ENCODE data around the gene SRGAP2. TPM values are rescaled to one million over a fixed set of nuclear protein-coding genes. Genes with fewer than 3 reads are reported as not detected.
"Not testable (repeated sequence)": the region's sequence is repeated elsewhere in the genome, so short reads cannot be mapped to it uniquely, and the experiment has no call there.

Gene SRGAP2
- 18.4 TPM for polyA plus RNA-seq (2012; ENCODE audit: insufficient read depth, insufficient read length, low read depth)

GRCh38 chr1:206203364-206204158, at the start of gene SRGAP2:
TSS of gene SRGAP2 (plus strand) at chr1:206203541. CDS start at chr1:206205971, 2,430 bp downstream.
- peak within 1 kb of the TSS; percentile 50 for H3K4me3 ChIP-seq (ENCODE audit: low read depth, low read length)
- not testable (repeated sequence) for H3K36me3 ChIP-seq, H3K4me1 ChIP-seq, H3K27me3 ChIP-seq, H3K9me3 ChIP-seq
- DNase-seq, result peak; percentile 63

GRCh38 chr1:206167350-206168029, 35.9 kb upstream of the SRGAP2 start:
- not testable (repeated sequence) for H3K36me3 ChIP-seq; H3K9me3 ChIP-seq; H3K4me1 ChIP-seq; DNase-seq; H3K27me3 ChIP-seq; H3K4me3 ChIP-seq (ENCODE audit: low read depth, low read length)

GRCh38 chr1:206169794-206170193, 33.5 kb upstream of the SRGAP2 start:
- H3K27me3 ChIP-seq; H3K4me3 ChIP-seq (ENCODE audit: low read depth, low read length); DNase-seq; H3K9me3 ChIP-seq; H3K4me1 ChIP-seq; H3K36me3 ChIP-seq: not testable (repeated sequence)

- not testable (repeated sequence) for DNase-seq; H3K4me3 ChIP-seq (ENCODE audit: low read depth, low read length); H3K9me3 ChIP-seq; H3K27me3 ChIP-seq; H3K4me1 ChIP-seq; H3K36me3 ChIP-seq
Measured at GRCh38 chr1:206173110-206173719, 30.1 kb upstream of the SRGAP2 start.

- H3K27me3 ChIP-seq; H3K4me3 ChIP-seq (ENCODE audit: low read depth, low read length); H3K36me3 ChIP-seq; H3K4me1 ChIP-seq; H3K9me3 ChIP-seq: not testable (repeated sequence)
- TF ChIP-seq CTCF (IDR thresholded peaks at IDR 0.05; ENCODE audit: low read depth, low read length), result peak; percentile 21; the same call in 1 of the 2 replicates
- peak; percentile 4 for DNase-seq
Measured at GRCh38 chr1:206174182-206174868, 29.0 kb upstream of the SRGAP2 start.

- not testable (repeated sequence) for DNase-seq; H3K4me1 ChIP-seq; H3K9me3 ChIP-seq; H3K27me3 ChIP-seq; H3K4me3 ChIP-seq (ENCODE audit: low read depth, low read length); H3K36me3 ChIP-seq
Measured at GRCh38 chr1:206175459-206176113, 27.8 kb upstream of the SRGAP2 start.

- not testable (repeated sequence) for H3K27me3 ChIP-seq; H3K4me1 ChIP-seq; H3K9me3 ChIP-seq; H3K4me3 ChIP-seq (ENCODE audit: low read depth, low read length); H3K36me3 ChIP-seq
- peak; percentile 13 for DNase-seq
Measured at GRCh38 chr1:206176114-206176502, 27.2 kb upstream of the SRGAP2 start.

GRCh38 chr1:206178061-206178989, 25.0 kb upstream of the SRGAP2 start:
- not testable (repeated sequence) for H3K27me3 ChIP-seq; H3K36me3 ChIP-seq; H3K4me3 ChIP-seq (ENCODE audit: low read depth, low read length); DNase-seq; H3K4me1 ChIP-seq; H3K9me3 ChIP-seq

- not testable (repeated sequence) for H3K36me3 ChIP-seq; DNase-seq; H3K4me3 ChIP-seq (ENCODE audit: low read depth, low read length); H3K4me1 ChIP-seq; H3K27me3 ChIP-seq; H3K9me3 ChIP-seq
Measured at GRCh38 chr1:206179666-206180065, 23.7 kb upstream of the SRGAP2 start.

- not testable (repeated sequence) for H3K9me3 ChIP-seq; H3K36me3 ChIP-seq; H3K4me1 ChIP-seq; H3K4me3 ChIP-seq (ENCODE audit: low read depth, low read length); DNase-seq; H3K27me3 ChIP-seq
Measured at GRCh38 chr1:206182368-206183317, 20.7 kb upstream of the SRGAP2 start.

GRCh38 chr1:206183788-206184187, 19.6 kb upstream of the SRGAP2 start:
- not testable (repeated sequence) for H3K4me3 ChIP-seq (ENCODE audit: low read depth, low read length); DNase-seq; H3K9me3 ChIP-seq; H3K4me1 ChIP-seq; H3K36me3 ChIP-seq; H3K27me3 ChIP-seq

- not testable (repeated sequence) for H3K27me3 ChIP-seq; H3K4me3 ChIP-seq (ENCODE audit: low read depth, low read length); DNase-seq; H3K9me3 ChIP-seq; H3K36me3 ChIP-seq; H3K4me1 ChIP-seq
Measured at GRCh38 chr1:206185778-206186177, 17.6 kb upstream of the SRGAP2 start.

All from BE2C (cell line).